Natural killer cell treated with Interleukin-12 subunit alpha and Interleukin-12 subunit beta and Interleukin-15 and Interleukin-18, amount 100 ng/mL, for 72 hours (primary cell): ENCODE results near the gene FNDC3B. TPM values are rescaled to one million over a fixed set of nuclear protein-coding genes. Genes with fewer than 3 reads are reported as not detected.
A peak's percentile ranks its signal among the peaks of the same experiment; 100 is the strongest.

Experiments
- ATAC-seq, 2 donors: fragments of 150-1000 bp; cut with Tn5 transposase in 1 of 2; sonication (Bioruptor Pico), chemical (Tn5 transposase) in 1 of 2; 2 replicates each; pipeline ENCODE4 v1.10.0; 2021
- DNase-seq: peaks from one replicate; pipeline ENCODE4 v3.0.0; 2022; ENCODE audit warnings: low spot score
- H3K27ac Mint-ChIP-seq, 2 donors: 1 replicate in 1 of 2; 2 replicates in 1 of 2; pipeline ENCODE4 v1.8.0; 2022; ENCODE audit warnings: mixed read lengths in 2 of 2, mild to moderate bottlenecking in 1 of 2, moderate library complexity in 1 of 2
- H3K27me3 Mint-ChIP-seq, 2 donors: 1 replicate in 1 of 2; 2 replicates in 1 of 2; pipeline ENCODE4 v1.8.0; 2022; ENCODE audit warnings: mixed read lengths in 2 of 2
- H3K36me3 Mint-ChIP-seq: one replicate; pipeline ENCODE4 v1.8.0; 2022; ENCODE audit warnings: mixed read lengths
- H3K4me1 Mint-ChIP-seq, 2 donors: 1 replicate in 1 of 2; 2 replicates in 1 of 2; pipeline ENCODE4 v1.8.0; 2022; ENCODE audit warnings: low read depth in 2 of 2, mixed read lengths in 2 of 2, mild to moderate bottlenecking in 1 of 2
- H3K4me3 Mint-ChIP-seq: one replicate; pipeline ENCODE4 v1.8.0; 2022; ENCODE audit warnings: mixed read lengths
- H3K9me3 Mint-ChIP-seq: 2 replicates; pipeline ENCODE4 v1.8.0; 2022; ENCODE audit warnings: mixed read lengths
- total RNA-seq, 2 donors: library from RNA; stranded (reverse); gene quantifications; one replicate each; pipeline ENCODE4 v1.2.3, GENCODE V29; 2022

Gene FNDC3B
- total RNA-seq, 2 donors from 2014 or later = 149 to 217 TPM

GRCh38 chr3:172131746-172132145 is 92.4 kb downstream of the FNDC3B start:
- Mint-ChIP-seq H3K36me3 (peaks cover 27% of the 10 kb centered on the region), H3K4me3 (peak overlapping the region; percentile 70), H3K27ac (peak overlapping the region; percentile 98 to 99), H3K9me3 (no peaks in the 10 kb centered on the region), H3K27me3 (no peaks in the 10 kb centered on the region), H3K4me1 (peaks cover 69 to 80% of the 10 kb centered on the region in 2 donors)
- no peak for DNase-seq
- ATAC-seq = no peak

DNA sequence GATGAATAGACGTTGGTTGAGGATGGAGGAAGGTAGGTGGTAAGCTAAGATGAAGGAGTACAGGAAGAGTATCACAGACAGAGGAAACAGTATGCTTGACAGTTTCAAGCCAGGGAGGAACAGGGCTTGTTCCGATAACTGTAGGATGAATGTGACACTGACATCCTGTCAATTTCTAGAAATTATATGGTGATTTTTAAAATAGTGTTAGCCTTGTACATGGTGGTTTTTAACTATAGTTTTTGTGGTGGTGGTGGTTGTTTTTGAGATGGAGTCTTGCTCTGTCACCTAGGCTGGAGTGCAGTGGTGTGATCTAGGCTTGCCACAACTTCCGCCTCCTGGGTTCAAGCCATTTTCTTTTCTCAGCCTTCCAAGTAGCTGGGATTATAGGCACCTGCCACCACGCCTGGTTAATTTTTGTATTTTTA is 92.8 kb downstream of the FNDC3B start:
- peak; percentile 80 for DNase-seq
- peak overlapping the region; percentile 70 for H3K4me3 Mint-ChIP-seq
- peaks cover 69 to 80% of the 10 kb centered on the region in 2 donors for H3K4me1 Mint-ChIP-seq
- H3K27me3 Mint-ChIP-seq = no peaks in the 10 kb centered on the region
- peak overlapping the region; percentile 98 to 99 for H3K27ac Mint-ChIP-seq
- ATAC-seq = peak; percentile 68 to 82
- no peaks in the 10 kb centered on the region for H3K9me3 Mint-ChIP-seq
- peaks cover 23% of the 10 kb centered on the region for H3K36me3 Mint-ChIP-seq

DNA sequence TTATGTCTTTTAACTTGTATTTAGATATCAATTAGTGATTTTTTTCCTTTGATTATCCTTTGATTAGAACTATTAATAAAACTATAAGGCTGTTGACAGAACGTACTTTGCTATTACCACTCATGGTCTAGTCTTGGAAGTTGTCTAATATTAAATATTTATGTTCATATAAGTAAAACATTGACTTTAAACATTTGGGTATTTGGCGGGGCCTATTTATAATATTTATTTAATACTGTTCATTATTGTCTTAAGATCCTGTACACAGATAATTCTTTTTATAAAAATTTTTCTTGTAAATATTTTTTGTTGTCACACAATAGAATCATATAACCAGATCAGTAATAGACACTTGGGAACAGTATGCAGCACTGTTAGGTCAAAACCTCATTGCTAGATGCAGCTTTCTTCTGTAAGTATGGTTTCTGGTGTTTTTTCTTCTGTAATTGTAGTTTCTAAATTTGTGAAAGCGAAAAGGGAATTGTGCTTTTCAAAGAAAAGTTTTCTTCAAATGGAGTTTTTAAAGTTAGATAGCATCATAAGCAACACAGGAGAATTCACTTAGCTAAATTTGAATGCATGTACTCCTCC is 93.4 kb downstream of the FNDC3B start:
- H3K4me3 Mint-ChIP-seq = peak overlapping the region; percentile 76
- no peaks in the 10 kb centered on the region for H3K27me3 Mint-ChIP-seq
- ATAC-seq = no peak
- H3K9me3 Mint-ChIP-seq = no peaks in the 10 kb centered on the region
- no peak for DNase-seq
- peaks cover 70 to 84% of the 10 kb centered on the region in 2 donors for H3K4me1 Mint-ChIP-seq
- H3K36me3 Mint-ChIP-seq = peaks cover 24% of the 10 kb centered on the region
- peak overlapping the region; percentile 98 to 99 for H3K27ac Mint-ChIP-seq

- peak overlapping the region; percentile 98 to 99 for H3K27ac Mint-ChIP-seq
- H3K4me3 Mint-ChIP-seq = peak overlapping the region; percentile 76
- no peak for ATAC-seq
These were observed 94.5 kb downstream of the FNDC3B start for GRCh38 chr3:172133838-172134237.

DNA sequence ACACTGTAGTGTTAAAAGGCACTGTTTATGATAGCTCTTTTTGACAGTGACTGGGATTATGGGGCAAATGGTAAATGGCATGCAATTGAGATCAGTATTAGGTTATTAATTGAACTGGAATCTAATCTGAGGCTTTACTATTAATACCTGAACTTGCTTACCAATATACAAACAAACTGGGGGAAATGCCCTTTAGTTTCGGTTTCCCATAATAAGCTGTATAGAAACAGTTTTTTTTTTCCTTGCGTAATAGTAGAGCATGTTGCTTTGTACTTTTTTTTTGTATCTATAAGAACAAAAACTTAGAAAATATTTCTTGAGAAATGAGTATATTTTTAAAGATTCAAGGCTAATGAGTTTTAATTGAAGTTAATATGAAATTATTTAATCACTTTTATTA is 95.0 kb downstream of the FNDC3B start:
- DNase-seq (no peak), ATAC-seq (no peak)
- Mint-ChIP-seq H3K4me1 (peaks cover 67 to 82% of the 10 kb centered on the region in 2 donors), H3K4me3 (peak overlapping the region; percentile 76), H3K27ac (peak overlapping the region; percentile 98 to 99), H3K27me3 (no peaks in the 10 kb centered on the region), H3K36me3 (peaks cover 28% of the 10 kb centered on the region), H3K9me3 (no peaks in the 10 kb centered on the region)

More at GRCh38 chr3:172133838-172134237, 94.5 kb downstream of the FNDC3B start:
- no peak for DNase-seq
- Mint-ChIP-seq H3K36me3 (peaks cover 28% of the 10 kb centered on the region), H3K4me1 (peaks cover 68 to 82% of the 10 kb centered on the region in 2 donors), H3K9me3 (no peaks in the 10 kb centered on the region), H3K27me3 (no peaks in the 10 kb centered on the region)

DNA sequence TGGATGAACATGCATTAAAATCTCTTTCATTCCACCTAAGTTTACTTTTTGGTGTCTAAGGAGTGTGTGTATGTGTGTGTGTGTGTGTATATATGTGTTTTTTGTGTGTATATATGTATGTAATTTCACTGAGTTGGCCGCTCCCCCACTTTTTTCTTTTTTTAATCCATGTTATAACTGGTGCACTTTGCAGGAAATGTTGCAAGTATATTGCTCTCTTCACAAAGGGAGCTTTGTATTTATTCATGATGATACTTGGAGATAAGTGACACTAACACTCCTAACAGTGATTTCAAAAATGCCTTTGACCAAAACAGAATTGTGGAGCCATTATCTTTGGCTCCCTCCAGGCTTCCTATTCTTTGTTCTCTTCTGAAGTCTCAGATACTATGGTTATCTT is 95.8 kb downstream of the FNDC3B start:
- ATAC-seq = no peak
- H3K27ac Mint-ChIP-seq = peak overlapping the region; percentile 98 to 99
- peaks cover 28% of the 10 kb centered on the region for H3K36me3 Mint-ChIP-seq
- no peak for DNase-seq
- H3K27me3 Mint-ChIP-seq = no peaks in the 10 kb centered on the region
- H3K4me1 Mint-ChIP-seq = peaks cover 63 to 80% of the 10 kb centered on the region in 2 donors
- H3K4me3 Mint-ChIP-seq = peak overlapping the region; percentile 85
- no peaks in the 10 kb centered on the region for H3K9me3 Mint-ChIP-seq

DNA sequence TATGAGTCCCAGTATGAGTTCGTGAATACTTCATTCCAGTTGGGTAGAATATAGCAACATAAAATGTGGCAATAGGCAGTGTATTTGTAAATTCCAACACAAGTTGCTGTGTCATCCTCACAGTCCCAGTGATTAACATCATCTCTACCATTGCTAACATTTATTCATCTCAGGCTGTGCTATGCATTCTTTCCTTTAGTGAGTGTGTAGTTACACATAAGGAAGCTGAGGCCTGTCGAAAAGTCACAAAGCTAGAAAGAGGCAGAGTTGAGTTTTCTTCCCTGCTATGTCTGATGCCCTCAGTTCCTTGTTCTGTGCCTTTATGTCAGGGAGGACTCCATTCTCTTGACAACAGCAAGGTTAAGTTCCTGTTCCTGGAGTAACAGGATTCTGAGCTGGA is 96.4 kb downstream of the FNDC3B start:
- ATAC-seq (peak; percentile 2), DNase-seq (no peak)
- no peaks in the 10 kb centered on the region for H3K9me3 Mint-ChIP-seq
- H3K4me3 Mint-ChIP-seq = peak overlapping the region; percentile 85
- H3K4me1 Mint-ChIP-seq = peaks cover 64 to 80% of the 10 kb centered on the region in 2 donors
- peak overlapping the region; percentile 98 to 99 for H3K27ac Mint-ChIP-seq
- no peaks in the 10 kb centered on the region for H3K27me3 Mint-ChIP-seq
- H3K36me3 Mint-ChIP-seq = peaks cover 23% of the 10 kb centered on the region

- peaks cover 69 to 85% of the 10 kb centered on the region in 2 donors for H3K4me1 Mint-ChIP-seq
- peak overlapping the region; percentile 85 for H3K4me3 Mint-ChIP-seq
- no peaks in the 10 kb centered on the region for H3K27me3 Mint-ChIP-seq
- H3K27ac Mint-ChIP-seq = peak overlapping the region; percentile 98 to 99
- peaks cover 23% of the 10 kb centered on the region for H3K36me3 Mint-ChIP-seq
- DNase-seq (no peak), ATAC-seq (no peak)
- H3K9me3 Mint-ChIP-seq = no peaks in the 10 kb centered on the region
These were observed 97.0 kb downstream of the FNDC3B start for GRCh38 chr3:172136330-172136729.

DNA sequence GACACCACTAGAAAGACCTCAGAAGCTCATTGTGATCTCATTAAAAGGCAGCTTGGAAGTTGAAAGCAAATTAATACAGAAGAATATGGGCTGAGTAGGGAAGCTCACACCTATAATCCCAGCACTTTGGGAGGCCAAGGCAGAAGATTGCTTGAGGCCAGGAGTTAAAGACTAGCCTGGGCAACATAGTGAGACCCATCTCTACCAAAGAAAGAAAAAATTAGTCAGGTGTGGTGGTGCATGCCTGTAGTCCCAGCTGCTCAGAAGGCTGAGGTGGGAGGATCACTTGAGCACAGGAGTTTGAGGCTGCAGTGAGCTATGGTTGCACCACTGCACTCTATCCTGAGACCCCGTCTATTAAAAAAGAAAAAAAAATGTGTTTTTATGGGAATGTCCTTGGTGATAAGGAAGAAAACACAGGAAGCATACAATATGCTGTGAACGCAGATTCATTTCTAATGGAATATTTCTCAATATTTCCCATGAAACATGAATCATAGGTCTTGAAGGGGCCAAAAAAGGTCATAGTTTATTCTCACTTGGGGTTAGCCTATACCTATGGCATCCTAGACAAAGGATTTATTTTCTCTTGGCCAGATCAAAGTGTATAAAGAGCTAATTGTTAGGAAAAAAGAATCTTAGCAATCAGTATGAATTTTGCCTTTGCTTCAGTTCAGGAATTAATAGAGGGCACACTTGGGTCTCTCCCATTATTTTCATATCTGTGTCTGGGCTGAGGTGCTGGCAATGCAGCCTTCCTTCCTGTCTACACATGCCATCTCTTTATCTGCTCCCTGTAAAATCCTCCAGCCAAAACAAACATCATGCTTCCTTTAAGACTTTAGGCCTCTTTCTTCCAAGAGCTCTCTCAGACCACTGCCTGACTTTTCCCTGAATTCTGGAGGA is 98.2 kb downstream of the FNDC3B start:
- Mint-ChIP-seq H3K9me3 (no peaks in the 10 kb centered on the region), H3K36me3 (peaks cover 17% of the 10 kb centered on the region), H3K27ac (peak overlapping the region; percentile 98 to 99), H3K27me3 (no peaks in the 10 kb centered on the region), H3K4me3 (peak overlapping the region; percentile 85), H3K4me1 (peaks cover 73 to 89% of the 10 kb centered on the region in 2 donors)
- DNase-seq = no peak
- no peak for ATAC-seq

DNA sequence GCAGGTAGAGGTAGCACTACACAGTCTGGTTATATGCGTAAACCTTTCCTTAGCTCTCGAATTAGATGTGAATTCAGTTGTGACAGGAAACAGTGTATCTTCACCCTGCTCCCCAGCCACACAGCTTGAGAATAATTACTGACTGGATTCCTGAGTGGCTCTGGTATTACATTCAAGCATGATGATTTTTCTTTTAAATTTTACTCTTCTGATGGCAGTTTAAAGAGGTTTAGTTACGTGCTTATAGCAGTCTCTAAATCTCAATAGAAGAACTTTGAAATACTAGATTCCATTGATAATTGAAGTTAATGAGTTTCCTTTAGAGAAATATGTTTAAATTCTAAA is 98.8 kb downstream of the FNDC3B start:
- no peak for ATAC-seq
- Mint-ChIP-seq H3K4me1 (peaks cover 73 to 93% of the 10 kb centered on the region in 2 donors), H3K9me3 (no peaks in the 10 kb centered on the region), H3K36me3 (peaks cover 17% of the 10 kb centered on the region), H3K4me3 (peak overlapping the region; percentile 85), H3K27me3 (no peaks in the 10 kb centered on the region), H3K27ac (peak overlapping the region; percentile 98 to 99)
- no peak for DNase-seq

GRCh38 chr3:172138792-172139507 is 99.6 kb downstream of the FNDC3B start:
- H3K4me1 Mint-ChIP-seq = peaks cover 69 to 88% of the 10 kb centered on the region in 2 donors

DNA sequence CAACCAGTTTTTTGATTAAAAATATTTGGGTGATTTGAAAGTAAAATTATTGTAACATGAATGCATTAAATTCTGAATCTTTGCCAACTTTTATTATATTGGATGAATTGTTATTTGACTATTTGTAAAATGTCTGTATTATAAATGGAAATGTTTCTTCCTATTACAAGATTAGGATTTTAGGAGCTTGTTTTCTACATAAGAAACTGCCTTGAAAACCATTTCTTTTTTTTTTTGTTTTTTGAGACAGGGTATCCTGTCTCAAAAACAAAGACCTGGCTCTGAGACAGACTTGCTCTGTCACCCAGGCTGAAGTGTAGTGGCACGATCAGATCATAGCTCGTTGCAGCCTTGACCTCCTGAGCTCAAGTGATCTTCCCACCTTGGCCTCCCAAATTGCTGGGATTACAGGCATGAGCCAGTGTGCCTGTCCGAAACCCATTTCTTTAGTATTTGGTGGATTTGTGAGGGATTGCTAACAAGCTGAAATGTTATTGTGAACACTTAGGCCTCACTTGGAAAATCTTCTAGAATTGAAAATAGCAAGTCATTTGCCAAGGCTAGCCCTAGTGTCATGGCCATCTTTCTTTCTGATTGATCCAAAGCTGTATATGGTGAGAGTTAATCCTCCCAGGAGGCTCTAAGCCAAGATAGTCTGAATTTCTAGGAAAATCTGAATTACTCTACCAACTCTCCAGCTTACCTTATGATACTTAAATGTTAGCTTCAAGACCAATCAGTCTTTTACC is 100.3 kb downstream of the FNDC3B start:
- DNase-seq (no peak), ATAC-seq (no peak)
- Mint-ChIP-seq H3K4me3 (peak overlapping the region; percentile 84), H3K9me3 (no peaks in the 10 kb centered on the region), H3K36me3 (peaks cover 17% of the 10 kb centered on the region), H3K4me1 (peaks cover 70 to 87% of the 10 kb centered on the region in 2 donors), H3K27ac (peak overlapping the region; percentile 98 to 99), H3K27me3 (no peaks in the 10 kb centered on the region)

More at GRCh38 chr3:172138792-172139507, 99.6 kb downstream of the FNDC3B start:
- peak overlapping the region; percentile 98 to 99 for H3K27ac Mint-ChIP-seq
- DNase-seq (peak; percentile 72), ATAC-seq (peak; percentile 74 to 76)
- H3K4me3 Mint-ChIP-seq = peak overlapping the region; percentile 83
- H3K9me3 Mint-ChIP-seq = no peaks in the 10 kb centered on the region
- peaks cover 17% of the 10 kb centered on the region for H3K36me3 Mint-ChIP-seq
- H3K27me3 Mint-ChIP-seq = no peaks in the 10 kb centered on the region
